GM21576 (cell line): ENCODE data around the gene ACP1.

ENCODE experiments used
- ATAC-seq: cut with Tn5 transposase; IDR thresholded peaks from one replicate; pipeline ENCODE4 v1.9.1; 2021; ENCODE audit warnings: mild to moderate bottlenecking, moderate library complexity; ENCODE audit not compliant: unreplicated experiment

ACP1 gene

GRCh38 chr2:279956-280649 lies 15.4 kb downstream of the ACP1 start:
- no peak for ATAC-seq

DNA sequence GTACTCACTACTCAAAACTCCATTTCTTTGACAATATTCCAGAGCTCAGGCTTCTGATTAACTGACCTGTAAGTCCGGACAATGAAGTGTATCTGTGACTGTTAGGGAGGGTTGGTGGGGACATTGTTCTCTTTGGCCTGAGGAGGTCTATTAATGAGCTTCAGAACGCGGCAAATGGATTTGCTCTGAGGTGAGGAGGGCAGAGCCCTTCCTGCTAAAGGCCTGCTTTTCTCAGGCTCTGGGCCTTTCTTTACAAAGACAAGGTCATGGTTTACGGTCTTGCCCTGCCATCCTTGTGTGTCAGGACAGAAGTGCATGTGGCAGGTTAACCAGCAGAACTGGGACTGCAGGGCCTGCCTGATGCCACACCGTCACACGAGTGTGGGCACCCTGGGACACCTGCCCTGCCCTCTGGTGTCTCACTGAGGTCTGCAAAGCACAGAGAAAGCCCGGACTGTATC lies 15.9 kb downstream of the ACP1 start:
- no peak for ATAC-seq

DNA sequence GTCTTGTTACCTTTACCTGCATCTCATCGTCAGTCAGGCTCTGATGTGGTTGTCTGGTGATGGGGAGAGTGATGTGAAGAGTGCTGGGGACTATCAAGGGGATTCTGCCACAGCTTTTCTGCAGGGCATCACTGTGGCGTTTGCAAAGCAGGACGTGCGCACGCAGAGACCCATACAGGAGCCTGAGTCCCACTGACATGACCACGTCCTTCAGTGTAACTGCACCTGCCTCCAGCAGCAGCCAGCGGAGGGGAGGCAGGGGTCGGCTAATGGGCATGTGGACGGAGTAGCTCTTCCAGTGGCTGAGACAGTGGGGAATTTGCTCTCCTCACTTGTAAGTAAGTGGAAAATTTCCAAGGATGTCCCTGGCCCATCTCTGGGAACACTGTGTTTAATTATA lies 16.6 kb downstream of the ACP1 start:
- ATAC-seq, result no peak

- no peak for ATAC-seq
Measured at GRCh38 chr2:282371-283263, 17.9 kb downstream of the ACP1 start.

DNA sequence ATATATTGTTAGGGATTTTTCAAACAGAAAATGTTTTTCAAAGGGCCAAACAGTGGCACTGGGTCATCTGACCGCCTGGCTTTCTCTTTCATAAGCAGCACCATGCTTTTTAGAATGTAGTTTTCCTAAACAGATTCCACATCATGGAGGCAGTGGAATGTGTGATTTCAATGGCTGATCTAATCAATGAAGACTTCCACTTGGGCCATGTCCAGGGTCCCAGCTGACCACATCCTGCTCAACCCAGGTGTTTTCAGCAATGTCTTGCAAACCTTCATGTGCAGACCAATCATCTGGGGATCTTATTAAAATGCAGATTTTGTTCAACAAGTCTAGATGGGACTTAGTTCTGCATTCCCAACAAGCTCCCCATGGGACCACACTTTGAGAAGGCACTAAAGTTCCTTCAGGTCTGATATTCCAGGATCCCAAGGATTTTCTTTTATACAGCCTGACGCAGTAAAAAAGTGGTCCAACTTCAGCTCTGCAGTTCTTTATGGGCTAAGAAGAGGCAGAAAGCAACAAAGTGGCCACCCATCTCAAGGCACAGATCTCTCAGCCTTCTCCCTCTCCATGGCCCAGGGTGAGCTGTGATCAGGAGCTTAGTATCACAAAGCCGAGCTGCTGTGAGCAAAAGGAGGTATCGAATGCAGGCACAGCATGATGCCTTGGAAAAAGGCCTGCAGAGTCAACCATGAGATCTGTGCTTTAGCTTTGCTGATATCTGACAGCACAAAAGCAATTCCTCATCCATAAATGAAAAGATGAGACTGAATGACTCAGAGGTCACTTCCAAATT lies 19.4 kb downstream of the ACP1 start:
- no peak for ATAC-seq

DNA sequence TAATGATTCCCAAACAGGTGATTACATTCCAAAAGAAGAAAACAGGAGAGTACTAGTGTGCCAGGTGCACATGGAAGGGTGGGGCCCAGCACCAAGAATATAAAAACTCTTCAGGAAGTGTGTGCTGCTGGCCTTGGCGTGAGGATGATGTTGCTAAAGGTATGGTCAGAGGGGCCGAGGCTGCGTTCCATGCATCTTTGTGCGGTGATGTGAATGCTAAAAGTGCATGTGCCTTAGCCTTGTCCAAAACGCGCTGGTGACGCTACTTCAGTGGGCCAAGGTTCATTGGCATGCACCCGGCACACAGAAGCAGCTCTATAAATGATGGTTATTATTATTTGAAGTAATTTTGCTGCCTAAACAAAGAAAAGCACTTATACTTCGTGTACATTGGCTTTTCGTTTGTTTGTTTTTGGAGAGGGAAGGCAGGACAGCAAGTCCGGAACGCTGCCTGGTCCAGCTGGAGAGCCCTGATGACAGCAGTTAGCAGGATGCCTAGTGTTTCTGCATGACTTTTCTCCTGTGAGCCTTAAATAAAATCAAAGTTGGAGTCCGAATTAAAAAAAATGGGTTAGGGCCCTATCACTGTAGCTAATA lies 20.2 kb downstream of the ACP1 start:
- ATAC-seq, result no peak

GRCh38 chr2:285531-285930 lies 20.8 kb downstream of the ACP1 start:
- no peak for ATAC-seq

GRCh38 chr2:286035-286434 lies 21.3 kb downstream of the ACP1 start:
- ATAC-seq, result no peak

DNA sequence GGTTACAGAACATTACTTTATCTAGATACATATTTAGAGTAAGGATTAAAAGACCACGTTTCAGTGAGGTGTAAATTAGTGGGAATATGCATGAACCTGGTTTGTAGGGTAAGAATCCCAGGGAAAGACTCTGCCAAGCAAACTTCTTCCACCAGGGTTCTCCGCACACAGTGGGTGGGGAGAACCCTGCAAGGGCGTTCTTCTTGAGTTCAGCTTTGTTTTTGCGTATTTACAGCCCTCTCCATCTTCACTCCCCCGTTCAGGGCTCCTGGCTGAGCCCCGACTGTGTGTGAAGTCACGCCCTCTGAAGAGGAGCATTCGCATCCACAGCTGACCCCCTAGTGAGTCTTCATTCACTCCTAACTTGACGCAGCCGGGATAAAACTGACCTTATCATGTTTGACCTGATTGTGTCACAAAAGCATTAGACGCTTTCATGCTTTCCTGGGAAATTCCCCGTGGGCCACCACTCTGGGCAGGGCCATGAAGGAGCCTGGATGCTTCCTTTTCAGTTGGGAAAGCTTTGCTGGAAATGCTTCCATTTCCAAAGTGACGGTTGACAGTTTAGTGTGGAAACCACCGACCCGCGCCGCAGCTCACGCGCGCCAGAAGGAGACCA lies 22.1 kb downstream of the ACP1 start:
- ATAC-seq, result no peak

- no peak for ATAC-seq
Measured at GRCh38 chr2:287471-287885, 22.7 kb downstream of the ACP1 start.

DNA sequence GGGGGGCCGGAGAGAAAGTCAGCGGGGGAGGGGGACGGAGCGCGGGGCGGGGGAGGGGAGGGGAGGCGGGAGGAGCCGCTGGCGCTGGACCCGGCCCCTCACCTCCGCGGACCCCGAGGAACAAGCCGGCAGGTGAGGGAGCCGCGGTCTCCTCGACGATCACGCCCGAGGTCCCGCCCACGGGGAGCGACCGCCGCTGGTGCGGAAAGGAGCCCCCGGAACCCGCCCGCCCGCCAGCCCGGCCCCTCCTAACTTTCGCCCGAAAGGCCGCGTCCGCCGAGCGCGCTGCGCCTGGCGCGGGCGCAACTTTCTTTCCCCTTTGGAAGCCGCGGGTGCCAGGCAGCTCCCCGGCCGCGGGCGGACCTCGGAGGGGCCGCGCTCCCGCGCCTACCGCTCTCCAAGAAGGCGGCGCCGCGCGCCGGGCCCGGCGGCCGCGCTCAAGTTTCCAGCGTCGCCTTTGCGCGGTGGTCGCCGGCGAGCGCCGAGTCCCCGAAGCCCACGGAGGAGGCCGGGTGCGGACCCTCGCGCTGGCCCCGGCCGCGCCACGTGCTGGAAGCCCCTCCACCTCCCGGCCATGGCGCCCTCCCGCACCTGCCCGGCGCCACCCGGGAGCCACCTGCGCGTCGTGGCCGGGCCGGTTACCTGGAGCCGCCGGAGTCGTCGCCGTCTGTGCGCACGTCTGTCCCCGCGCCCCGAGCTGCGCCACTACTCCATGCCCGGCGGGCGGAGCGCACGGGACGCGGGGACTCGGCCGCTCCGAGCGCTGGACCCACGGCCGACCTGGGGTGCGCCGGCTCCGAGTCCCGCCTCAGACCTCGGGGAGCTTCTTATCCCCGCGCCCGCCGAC lies 23.4 kb downstream of the ACP1 start, which contains the start of gene ALKAL2:
TSS of gene ALKAL2 (minus strand) at position 181 of the 847 bp plus-strand sequence. CDS start 256 bp downstream, outside the sequence.
- no peak for ATAC-seq

DNA sequence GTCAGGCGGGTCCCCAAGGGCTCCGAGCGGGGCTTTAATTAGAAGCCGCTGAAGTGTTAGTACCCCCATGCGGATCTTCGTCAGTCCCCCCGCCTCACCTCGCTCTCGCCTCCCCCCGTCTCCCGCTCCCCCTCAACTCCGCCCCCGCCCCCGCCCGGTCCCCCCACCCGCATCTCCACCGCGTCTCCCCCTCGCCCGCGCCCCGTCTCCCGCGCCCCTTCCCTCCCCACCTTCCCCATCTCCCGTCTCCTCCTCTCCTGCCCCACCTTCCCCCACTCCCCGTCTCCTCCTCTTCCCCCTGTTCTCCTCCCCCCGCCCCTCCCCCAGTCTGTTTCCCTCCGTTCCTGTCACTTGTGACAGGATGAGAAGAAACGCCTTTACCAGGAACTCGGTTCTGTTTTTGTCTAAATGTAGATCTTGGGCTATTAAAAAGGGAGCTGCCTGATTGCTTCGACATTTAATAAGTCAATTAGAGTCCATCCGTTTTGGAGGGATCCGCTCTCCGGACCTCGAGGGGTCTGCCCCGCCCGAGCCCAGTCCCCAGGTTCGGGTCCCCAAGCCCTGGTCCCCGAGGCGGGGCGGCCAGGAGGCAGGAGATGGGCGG lies 24.1 kb downstream of the ACP1 start:
- no peak for ATAC-seq

DNA sequence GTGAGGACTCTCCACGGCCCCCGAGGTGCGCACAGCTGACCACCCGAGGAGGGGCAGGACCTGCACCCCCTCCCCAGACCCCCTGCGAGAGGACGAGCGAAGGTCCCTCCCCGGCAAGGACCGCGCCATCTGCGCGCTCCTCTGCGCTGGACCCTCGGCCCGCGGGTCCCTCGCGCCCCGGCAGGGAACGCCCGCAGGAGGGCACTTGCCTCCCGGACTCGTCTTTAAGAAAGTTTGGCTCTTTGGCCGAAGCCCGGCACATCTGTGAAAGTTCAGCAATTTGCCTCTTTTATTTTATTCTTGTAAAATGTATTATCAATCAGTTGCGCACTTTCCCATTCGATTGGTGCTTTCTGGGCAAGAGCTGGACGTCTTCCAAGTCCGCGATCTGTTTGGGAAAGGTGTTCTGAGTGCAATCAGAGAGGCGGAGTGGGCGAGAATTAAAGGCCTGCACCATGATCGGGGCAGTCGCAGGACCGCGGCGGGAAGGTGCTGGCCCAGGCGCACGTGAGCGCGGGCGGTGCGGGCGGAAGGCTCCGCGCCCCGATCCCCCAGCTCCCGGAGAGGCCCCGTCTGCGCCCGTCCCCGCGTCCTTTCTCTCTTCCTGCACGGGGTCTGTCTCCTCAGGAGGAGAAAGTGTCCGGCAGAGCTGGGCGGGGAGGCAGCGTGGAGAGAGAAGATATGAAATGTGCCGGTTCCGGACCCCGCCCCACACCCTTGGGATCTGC lies 24.8 kb downstream of the ACP1 start:
- no peak for ATAC-seq

- no peak for ATAC-seq
Measured at GRCh38 chr2:290090-290722, 25.5 kb downstream of the ACP1 start.

GRCh38 chr2:295090-295489 lies 30.3 kb downstream of the ACP1 start:
- no peak for ATAC-seq

- no peak for ATAC-seq
Measured at GRCh38 chr2:296354-296753, 31.6 kb downstream of the ACP1 start.

GRCh38 chr2:305366-305765 lies 40.6 kb downstream of the ACP1 start:
- no peak for ATAC-seq
